NCI-H82 (cell line): ENCODE data around the gene PRR19.
A peak's percentile ranks its signal among the peaks of the same experiment; 100 is the strongest.
"Not testable (repeated sequence)": the region's sequence is repeated elsewhere in the genome, so short reads cannot be mapped to it uniquely, and the experiment has no call there.

Source experiments
- DNase-seq: peaks from one replicate; lab custom pipeline; 2025; lab: John Stamatoyannopoulos, UW

Gene PRR19, protein sequence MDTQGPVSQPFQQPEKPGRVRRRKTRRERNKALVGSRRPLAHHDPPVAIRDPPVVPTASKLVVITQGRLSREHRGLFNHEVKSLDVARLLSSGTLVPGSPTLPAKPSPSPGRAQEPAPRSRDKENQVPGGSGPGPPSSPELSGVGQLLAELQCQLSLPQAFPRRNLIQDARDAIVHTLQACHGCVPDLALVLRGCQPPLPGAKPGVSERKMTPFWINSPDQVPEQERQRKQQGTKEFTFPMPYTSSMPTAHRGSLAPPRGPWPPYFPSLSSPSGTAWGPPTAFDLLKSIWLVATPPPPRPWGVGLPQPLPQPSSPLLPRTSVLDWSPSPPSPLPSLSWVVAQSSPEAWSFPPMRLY

DNA sequence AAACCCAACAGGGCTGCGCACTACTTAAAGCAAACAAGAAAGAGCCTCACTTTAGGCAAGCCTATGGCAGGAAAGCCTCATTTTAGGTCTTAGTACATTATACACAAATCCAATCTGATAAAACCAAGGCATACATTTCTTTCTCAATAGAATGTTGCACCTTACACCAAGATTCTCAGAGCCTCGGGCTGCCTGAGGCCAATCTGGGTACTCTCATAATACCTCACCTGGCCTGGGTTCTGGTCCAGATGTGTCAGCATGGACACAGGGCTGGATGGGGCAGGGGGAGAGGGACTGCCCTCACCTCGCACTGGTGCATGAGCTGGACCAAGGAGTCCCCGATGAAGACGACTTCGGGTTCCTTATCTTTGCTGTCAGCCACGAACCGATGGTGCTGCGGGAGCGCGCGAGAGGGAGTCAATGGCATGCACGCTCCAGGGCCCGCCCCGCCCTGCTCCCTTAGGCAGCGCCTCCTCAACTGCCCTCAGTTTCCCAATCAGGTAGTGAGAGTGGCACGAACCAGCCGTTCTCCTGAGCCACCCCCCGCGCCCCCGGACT lies at the start of gene PRR19:
TSS of gene PRR19 (plus strand) at position 487 of the 558 bp plus-strand sequence. CDS start 7,453 bp downstream, outside the sequence.
- peak; percentile 63 for DNase-seq

DNA sequence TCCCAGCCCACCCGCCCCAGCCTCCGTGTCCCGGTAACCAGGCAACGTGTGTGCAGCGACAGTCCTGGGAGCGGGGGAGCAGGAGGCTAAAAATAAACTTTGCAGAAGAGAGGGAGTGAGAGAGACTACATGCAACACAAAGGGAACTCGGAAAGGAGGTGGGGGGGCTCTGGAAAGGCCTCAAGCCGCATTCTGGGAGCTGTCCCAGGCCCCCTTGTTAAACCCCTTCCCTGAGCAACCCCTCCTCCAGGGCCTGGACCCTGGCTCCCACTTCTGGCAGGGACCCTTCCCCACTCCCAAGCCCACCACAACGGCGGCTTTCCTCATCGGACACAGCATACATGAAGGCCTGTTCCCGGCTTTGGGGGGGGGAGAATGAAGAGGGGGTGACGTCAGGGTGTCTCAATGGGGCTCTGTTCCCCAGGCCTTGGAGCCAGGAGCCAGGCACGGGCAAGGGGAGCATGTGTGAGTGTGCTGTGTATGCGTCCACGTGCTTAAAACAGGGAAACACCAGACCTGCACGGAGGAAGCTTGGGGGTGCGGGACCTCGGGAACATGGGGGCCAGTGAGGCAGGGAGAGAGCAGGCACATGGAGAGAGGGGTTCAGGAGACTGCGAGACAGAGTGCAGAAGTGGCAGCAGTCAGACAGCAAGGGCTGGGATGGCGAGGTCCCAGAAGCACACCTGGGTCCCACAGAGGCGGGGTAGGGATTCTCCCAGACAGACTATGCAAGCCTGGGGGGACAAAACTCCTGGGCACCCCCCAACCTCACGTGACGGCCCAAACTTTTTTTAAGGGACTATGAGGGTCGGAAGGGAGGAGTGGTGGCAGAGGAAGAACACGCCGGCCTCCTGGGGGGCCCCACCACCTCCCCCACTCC lies 49.3 kb upstream of the PRR19 start:
- no peak for DNase-seq

DNA sequence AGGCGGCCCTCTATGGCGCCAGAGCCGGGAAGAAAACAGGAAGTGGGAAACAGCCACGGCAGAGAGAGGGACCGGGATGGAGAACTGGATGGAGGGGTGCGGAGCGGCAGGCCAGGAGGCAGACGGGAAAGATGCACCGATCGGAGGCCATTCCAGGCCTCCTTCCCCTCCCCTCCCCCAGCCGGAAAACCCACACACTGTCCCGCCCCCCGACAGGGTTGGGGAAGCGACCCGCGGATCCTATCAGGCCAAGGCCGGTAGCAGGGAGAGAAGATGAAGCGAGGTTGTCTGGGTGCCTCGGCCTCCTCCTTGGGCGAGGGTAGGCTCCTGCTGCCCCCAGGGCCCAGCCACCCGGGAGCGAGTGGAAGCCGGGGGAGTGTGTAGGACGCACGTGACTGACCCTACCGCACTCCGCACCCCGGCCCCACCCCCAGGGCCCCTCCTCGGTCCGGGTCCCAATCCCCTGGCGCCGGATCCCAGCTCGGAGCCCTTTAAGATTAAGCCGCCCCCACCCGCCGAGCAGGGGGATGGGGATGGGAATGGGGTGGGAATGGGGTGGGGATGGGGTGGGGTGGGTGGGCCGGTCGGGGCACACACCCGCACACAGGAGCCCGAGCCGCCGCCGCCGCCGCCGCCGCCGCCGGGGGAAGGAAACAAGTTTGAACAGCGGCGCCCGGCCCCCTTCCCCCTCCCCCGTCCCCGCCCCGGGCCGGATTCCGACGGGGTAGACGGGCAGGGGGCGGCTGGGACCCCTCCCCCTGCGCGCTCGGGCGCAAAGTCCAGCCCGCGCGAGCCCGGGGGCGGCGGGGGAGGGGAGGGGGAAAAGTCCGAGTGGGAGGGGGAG lies 48.5 kb upstream of the PRR19 start:
- DNase-seq = peak; percentile 91

DNA sequence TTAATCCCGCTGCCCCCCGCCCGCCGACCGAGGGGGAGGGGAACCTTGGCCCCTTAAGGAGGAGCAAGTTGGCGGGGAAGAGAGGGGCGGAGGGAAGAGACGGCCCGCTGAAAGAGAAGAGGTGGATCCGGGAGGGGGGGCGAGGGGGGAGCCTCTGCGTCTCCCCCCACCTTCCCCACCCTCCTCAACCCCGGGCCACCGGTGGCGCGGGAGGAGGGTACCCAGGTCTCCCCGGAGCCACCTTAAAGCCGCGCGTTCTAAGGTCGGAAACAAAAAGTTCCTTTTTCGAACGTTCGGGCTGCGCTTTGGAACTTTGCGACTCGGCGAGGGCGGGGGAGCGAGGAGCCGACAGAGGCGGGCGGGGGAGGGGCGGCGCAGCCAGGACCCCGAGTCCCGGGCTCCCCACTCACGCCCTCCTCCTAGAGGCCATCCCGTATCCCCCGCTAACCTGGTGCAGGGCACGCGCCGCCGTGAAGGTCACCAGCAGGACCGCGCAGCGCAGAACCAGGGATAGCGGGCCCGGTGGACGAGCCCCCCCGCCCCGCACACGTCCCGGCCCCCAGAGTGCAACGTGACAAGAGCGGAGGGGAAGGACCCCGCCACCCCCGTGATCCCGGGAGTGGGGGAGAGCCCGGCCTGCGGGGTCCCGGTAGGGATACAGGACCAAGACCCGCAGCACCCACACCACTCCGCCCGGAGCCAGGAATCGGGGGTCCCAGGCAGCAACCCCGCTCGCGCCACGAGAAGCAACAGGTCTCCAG lies 47.7 kb upstream of the PRR19 start:
- peak; percentile 91 for DNase-seq

DNA sequence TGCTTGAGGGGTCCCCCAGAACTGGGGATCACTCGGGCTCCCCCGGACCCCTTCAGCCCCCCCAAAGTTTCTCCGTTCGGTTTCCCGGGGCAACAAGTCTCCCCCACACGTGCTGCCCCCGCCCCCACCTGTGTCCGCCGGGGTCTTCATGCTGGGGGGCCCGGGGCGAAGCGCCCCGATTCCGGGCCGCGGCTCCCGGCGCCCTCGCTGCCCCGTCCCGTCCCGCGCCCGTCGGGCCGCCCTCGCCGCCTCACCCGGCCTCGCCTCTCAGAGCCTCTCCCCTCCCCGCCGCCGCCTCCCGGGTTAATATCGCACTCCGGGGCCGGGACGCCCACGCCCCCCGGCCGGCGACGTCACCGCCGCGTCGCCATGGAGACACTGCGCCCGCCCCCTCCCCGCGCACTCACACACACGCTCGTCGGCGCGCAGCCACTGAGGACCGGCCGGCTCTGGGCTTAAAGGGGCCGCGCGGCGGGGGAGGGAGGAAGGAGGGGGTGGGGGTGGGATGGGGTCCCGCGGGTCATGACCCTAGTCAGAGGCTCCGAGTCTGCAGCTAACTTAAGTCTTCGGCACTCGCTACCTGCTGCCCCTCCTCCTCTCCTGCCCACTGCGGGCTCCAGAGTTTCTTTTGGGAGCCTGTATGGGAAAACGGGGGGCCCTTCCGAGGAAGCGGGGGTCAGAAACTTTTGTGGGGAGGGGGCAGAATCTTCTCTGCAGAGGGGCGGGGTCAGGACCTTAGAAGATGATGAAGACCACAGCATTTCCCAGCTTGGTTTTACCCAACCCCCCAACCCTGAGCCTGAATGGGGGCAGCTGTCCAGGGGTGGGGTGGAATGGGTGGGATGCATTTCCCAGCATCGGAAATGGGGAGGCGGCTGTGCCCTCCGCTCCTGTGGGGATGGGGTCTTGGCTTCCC lies 46.8 kb upstream of the PRR19 start, which contains the start of gene ERF:
TSS of gene ERF (minus strand) at position 279 of the 916 bp plus-strand sequence. CDS start at position 150, 129 bp downstream.
- DNase-seq = peak; percentile 94

DNA sequence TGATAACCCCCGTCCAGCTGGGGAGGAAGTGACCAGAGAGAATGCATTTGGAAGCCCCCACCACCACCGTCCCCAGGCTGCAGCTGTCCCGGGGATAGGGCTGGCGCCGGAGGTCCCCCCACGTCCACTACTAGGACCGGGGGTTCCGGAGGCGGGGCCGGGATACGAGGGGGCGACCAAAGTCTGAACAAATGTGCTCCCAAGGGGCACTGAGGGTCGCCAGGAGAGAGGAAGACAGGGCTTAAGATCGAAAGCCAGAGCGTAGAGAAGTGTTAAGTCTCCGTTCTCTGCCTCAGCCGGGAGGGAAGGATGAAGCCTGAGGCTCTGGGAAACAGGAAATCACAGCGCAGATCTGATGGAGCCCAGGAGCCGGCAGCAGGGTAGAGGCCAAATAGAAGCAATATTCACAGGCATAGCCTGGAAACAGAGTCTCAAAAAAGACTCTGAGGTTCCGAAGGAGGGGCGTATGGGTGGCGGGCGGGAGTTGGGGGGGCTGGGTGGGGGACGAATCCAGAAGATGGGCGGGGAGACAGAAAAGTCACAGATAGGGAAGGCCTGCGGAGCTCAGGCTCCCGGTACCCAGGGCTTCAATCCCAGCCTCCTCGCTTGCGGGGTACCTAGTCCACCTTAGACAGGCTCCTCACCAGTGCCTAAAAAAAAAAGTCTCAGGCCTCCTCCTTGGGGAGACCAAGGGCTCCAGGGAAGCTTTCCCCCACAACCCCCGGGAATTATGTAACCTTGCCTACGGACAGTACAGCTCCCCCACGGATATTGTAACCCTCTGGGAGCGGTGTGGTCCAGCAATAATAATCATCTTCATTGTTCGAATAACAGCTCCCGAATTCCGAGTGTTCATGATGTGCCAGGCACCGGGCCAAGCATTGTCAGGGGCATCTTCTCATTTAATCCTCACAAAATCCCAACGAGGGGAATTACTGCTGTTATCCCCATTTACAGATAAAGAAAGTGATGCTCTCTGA lies 45.9 kb upstream of the PRR19 start:
- DNase-seq = peak; percentile 81

DNA sequence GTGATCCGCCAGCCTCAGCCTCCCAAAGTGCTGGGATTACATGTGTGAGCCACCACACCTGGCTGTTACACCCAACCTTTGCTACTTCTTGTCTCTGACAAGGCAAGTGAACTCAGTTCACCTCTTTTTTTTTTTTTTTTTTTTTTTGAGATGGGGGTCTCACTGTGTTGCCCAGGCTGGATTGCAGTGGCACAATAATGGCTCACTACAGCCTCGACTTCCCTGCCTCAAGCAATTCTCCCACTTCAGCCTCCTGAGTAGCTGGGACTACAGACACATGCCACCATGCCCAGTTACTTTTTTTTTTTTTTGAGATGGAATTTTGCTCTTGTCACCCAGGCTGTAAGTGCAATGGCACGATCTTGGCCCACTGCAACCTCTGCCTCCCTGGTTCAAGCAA lies 44.1 kb upstream of the PRR19 start:
- not testable (repeated sequence) for DNase-seq

DNA sequence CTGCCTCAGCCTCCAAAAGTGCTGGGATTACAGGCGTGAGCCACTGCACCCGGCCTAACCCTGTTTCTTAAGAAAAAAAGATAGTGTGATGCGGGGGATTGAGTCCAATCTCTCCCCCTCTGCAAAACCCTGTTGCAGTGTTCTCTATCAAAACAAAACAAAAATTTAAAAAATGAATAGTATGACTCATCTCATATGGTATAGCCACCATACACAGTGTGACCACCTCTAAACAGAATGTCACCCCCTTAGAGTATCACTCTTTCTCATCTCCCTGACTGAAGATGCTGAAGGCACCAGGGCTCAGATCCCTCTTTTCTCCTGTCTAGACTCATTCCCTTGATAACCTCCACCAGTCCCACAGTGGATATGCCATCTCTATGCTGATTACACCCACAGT lies 40.2 kb upstream of the PRR19 start:
- no peak for DNase-seq

DNA sequence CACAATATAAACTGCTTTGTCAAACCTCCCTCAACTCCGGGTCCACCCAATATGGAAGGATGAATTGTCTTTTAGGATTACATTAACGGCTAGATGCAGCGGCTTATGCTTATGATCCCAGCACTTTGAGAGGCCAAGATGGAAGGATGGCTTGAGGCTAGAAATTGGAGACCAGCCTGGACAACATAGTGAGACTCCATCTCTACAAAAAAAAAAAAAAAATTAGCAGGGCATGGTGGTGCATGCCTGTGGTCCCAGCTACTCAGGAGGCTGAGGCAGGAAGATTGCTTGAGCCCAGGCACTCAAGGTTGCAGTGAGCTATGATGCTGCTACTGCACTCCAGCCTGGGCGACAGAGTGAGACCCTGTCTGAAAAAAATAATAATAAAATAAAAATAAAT lies 35.8 kb upstream of the PRR19 start:
- DNase-seq = not testable (repeated sequence)

DNA sequence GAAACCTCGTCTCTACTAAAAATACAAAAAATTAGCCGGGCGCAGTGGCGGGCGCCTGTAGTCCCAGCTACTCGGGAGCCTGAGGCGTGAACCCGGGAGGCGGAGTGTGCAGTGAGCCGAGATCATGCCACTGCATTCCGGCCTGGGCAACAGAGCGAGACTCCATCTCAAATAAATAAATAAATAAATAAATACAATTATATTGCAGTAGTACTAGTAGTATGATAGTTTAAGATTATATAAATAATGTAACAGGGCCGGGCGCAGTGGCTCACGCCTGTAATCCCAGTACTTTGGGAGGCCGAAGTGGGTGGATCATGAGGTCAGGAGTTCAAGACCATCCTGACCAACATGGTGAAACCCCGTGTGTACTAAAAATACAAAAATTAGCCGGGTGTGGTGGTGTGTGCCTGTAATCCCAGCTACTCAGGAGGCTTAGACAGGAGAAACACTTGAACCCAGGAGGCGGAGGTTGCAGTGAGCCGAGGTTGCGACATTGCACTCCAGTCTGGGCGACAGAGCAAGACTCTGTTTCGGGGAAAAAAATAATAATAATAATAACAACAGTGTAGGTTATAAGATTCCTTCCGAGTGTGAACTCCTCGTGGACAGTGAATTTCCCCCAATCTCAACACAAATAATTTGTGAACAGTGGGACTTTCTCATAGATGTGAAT lies 34.9 kb upstream of the PRR19 start:
- DNase-seq = not testable (repeated sequence)

DNA sequence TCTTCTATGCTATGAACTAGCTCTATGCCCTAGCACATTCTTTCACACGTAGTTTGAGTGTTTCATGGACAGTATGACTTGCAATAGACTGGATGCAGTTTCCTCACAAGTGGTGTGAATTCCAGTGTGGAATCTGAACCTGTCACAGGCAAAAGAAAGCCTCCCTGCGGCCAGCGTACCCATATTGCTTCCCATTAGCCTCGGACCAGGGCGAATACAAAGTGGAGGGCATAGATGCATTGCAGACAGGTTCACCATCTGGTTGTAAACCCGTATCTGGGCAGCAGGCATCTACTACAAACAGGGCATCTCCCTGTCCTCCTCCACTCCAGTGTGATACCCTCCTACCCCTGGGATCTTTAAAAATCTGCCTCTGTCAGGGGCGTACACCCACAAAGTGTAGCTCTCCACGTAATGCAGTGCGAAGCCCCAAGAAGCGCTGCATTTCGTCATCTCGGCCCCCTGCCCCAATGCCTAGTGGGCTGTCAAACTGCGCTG lies 34.2 kb upstream of the PRR19 start:
- DNase-seq = peak; percentile 63

DNA sequence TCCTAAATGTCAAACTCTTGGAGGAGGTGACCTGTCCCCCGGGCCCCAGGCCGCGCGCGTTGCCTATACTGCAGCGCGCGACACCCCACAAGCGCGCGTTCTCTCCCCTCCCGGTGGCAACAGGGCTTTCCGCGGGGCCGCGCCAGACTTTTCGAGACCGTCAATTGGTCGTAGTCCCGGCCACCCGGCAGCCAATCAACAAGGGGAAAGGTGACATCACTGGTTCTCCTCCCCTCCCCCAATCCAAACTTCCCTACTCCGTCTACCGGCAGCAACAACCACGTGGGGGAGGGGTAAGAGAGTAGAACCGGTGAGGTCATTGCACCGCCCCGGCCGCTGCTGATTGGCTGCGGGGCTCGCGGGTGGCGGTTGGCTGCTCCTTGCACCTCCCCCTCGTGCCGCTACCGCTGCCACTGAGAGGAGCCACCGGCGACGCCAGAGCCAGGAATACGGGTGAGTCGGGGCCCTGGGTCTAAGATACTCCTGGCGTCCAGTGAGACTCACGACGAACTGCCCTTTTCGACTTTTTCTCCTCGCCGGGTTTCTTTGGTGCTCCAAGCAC lies 33.7 kb upstream of the PRR19 start:
- DNase-seq = peak; percentile 100

DNA sequence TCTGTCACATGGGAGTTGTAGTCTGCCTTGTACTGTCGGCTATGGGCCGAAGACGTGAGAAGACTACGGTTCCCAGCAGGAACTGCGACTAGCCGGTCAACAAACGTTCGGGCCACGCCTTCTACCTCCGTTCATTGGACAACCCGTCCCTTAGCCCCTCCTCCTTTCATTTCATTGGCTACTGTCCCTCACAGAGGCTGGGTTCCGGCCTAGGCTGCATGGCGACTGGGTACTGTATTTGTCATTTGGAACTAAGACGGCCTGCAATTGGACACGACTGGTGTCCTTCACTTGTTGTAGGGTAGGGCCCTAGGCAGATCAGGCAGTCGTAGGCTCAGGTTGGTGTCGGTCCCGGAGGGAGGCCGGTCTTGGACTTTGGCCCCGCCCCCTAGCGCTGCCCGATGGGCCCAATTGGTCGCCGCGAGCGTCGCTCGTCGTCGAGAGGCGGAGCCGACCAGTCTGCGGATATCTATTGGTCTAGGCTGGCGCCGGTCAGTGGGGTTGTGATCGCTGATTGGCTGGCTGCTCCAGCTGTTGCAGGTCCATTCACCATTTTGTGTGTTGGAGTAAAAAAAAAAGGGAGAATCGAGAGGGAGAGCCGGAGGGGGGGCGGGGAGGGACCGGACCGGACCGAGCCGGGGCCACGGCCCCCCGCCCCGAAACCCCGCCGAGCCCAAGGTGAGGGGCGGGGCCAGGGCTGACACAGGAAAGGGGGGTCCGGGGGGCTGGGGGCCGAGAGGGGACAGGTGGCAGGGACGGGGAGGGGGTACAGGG lies 33.0 kb upstream of the PRR19 start, which contains the start of gene CIC:
TSS of gene CIC (plus strand) at position 549 of the 774 bp plus-strand sequence. CDS start 2,532 bp downstream, outside the sequence.
- DNase-seq = peak; percentile 100

DNA sequence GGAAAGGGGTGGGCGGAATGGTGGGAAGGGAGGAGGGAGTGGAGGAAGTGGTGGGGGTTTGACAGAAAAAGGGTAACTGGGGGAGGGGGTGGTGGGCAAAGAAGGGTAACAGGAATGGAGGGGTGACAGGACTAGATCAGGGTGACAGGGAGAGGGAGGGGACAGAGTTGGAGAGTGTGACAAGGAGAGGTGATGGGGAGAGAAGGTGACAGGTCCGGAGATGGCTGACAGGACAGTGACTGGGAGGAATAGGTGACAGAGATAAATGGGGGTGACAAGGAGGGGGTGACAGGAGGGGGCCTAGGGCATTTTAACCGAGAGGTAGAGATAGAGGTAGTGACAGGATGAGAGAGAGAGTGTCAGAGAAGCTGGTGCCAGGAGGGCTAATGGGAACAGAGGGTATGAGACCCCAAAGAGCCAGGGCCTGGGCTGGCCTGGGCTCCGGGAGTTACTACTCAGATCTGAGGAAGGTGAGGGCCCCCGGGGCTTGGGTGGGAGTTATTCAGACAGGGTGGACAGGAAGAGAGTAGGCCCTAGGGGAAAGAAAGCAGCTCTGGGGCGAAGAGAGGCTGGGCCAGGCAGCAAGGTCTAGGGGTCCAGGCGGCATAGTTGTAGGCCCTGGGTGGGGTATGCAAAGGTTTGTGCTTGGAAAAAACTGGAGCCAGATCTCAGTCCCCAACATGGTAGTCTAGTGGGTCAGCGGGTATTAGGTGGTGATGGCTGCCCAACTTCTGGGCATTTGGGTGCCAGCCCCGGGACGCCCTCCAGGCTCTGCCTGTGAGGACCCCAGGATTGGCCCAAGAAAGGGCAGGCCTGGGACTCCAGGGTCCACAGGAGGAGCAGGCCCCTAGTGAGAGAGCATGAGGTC lies 32.2 kb upstream of the PRR19 start:
- no peak for DNase-seq

DNA sequence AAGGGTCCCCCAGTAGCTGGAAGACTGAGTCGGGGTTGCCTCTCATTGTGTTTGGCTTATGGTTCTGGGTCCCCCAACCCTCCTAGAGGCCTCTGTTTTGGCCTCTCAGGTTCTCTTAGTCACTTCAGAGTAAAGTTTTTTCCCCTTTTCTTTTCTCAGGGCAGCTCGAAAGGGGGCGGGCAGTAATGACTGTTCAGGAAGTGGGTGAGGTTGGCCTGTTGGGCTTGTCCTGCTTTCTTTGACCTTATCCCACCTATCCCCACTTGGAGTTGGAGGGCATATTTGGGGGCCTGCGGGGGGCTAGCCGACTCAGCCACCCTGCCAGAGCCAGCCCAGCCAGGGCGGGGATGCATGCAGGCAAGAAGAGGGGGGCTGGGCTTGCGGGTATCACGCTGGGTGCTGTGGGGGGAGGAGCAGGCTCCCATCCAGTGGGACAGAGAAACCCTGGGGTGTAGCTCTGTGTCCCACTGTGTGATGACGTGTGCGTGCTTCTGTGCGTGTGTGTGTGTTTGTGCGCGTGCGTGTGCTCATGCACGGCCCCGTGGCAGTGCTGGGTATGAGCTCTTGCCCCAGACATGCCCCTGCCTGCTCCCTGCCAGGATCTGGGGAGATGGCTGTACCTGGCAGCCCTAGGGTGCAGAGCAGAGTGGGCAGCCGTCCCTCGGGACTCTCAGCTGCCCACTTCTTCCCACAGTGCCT lies 31.4 kb upstream of the PRR19 start:
- no peak for DNase-seq
